Measurements from ENCODE around the gene PRAMEF5.
"Not testable (repeated sequence)": the region's sequence is repeated elsewhere in the genome, so short reads cannot be mapped to it uniquely, and the experiment has no call there.

The PRAMEF5 gene

GRCh38 chr1:13253898-13254297, at the start of gene PRAMEF5:
Gene PRAMEF5, plus strand, starts transcription at chr1:13254198. Its CDS starts 5,071 bp downstream, at chr1:13259269.
- not testable (repeated sequence) for DNase-seq (ENCODE audit: low spot score)

GRCh38 chr1:13208712-13209111, 45.3 kb upstream of the PRAMEF5 start:
- DNase-seq (ENCODE audit: low spot score), result not testable (repeated sequence)

GRCh38 chr1:13216619-13217018, 37.4 kb upstream of the PRAMEF5 start:
- not testable (repeated sequence) for DNase-seq (ENCODE audit: low spot score)

GRCh38 chr1:13219203-13219602, 34.8 kb upstream of the PRAMEF5 start:
- not testable (repeated sequence) for DNase-seq (ENCODE audit: low spot score)

- not testable (repeated sequence) for DNase-seq (ENCODE audit: low spot score)
These were observed 31.2 kb upstream of the PRAMEF5 start for GRCh38 chr1:13222788-13223187.

- DNase-seq (ENCODE audit: low spot score), result no peak
These were observed 29.4 kb upstream of the PRAMEF5 start for GRCh38 chr1:13224480-13225060.

GRCh38 chr1:13225675-13226204, 28.3 kb upstream of the PRAMEF5 start, which contains the start of gene PRAMEF18:
Gene PRAMEF18, minus strand, starts transcription at chr1:13226154. Its CDS starts 48 bp downstream, at chr1:13226106.
- DNase-seq (ENCODE audit: low spot score), result not testable (repeated sequence)

GRCh38 chr1:13227271-13228055, 26.5 kb upstream of the PRAMEF5 start:
- not testable (repeated sequence) for DNase-seq (ENCODE audit: low spot score)

GRCh38 chr1:13228343-13228781, 25.6 kb upstream of the PRAMEF5 start:
- no peak for DNase-seq (ENCODE audit: low spot score)

- not testable (repeated sequence) for DNase-seq (ENCODE audit: low spot score)
These were observed 23.9 kb upstream of the PRAMEF5 start for GRCh38 chr1:13230096-13230495.

- not testable (repeated sequence) for DNase-seq (ENCODE audit: low spot score)
These were observed 23.4 kb upstream of the PRAMEF5 start for GRCh38 chr1:13230601-13231000.

GRCh38 chr1:13231061-13231750, 22.8 kb upstream of the PRAMEF5 start:
- DNase-seq (ENCODE audit: low spot score), result not testable (repeated sequence)

GRCh38 chr1:13232056-13232455, 21.9 kb upstream of the PRAMEF5 start:
- not testable (repeated sequence) for DNase-seq (ENCODE audit: low spot score)

- DNase-seq (ENCODE audit: low spot score), result not testable (repeated sequence)
These were observed 19.9 kb upstream of the PRAMEF5 start for GRCh38 chr1:13234057-13234456.

GRCh38 chr1:13237572-13237971, 16.4 kb upstream of the PRAMEF5 start:
- DNase-seq (ENCODE audit: low spot score), result not testable (repeated sequence)

GRCh38 chr1:13239633-13240032, 14.4 kb upstream of the PRAMEF5 start:
- DNase-seq (ENCODE audit: low spot score), result not testable (repeated sequence)

GRCh38 chr1:13243536-13244263, 10.3 kb upstream of the PRAMEF5 start:
- not testable (repeated sequence) for DNase-seq (ENCODE audit: low spot score)

GRCh38 chr1:13245841-13246553, 8.0 kb upstream of the PRAMEF5 start:
- DNase-seq (ENCODE audit: low spot score), result not testable (repeated sequence)

GRCh38 chr1:13246554-13246871, 7.5 kb upstream of the PRAMEF5 start:
- not testable (repeated sequence) for DNase-seq (ENCODE audit: low spot score)

- not testable (repeated sequence) for DNase-seq (ENCODE audit: low spot score)
These were observed 6.9 kb upstream of the PRAMEF5 start for GRCh38 chr1:13247122-13247521.

GRCh38 chr1:13265124-13265523, 11.1 kb downstream of the PRAMEF5 start:
- DNase-seq (ENCODE audit: low spot score), result not testable (repeated sequence)
